HepG2 (cell line): Measurements from ENCODE around the gene P3H4. TPM values are rescaled to one million over a fixed set of nuclear protein-coding genes. Genes with fewer than 3 reads are reported as not detected.

ENCODE experiments used
- ATF7-NPFF ChIP-seq: sonication (generic); formaldehyde crosslinking; IDR thresholded peaks from 2 replicates; pipeline ENCODE4 v1.8.1; 2023; ENCODE audit warnings: mild to moderate bottlenecking, low read depth, missing genetic modification reagents, moderate library complexity
- CSRNP2 ChIP-seq: sonication (generic); formaldehyde crosslinking; conservative IDR thresholded peaks from 2 replicates; pipeline ENCODE4 v1.8.0; 2022; ENCODE audit warnings: low read depth, missing genetic modification reagents
- DRAP1 ChIP-seq: IDR thresholded peaks from 2 replicates; pipeline ENCODE4 v1.6.1; 2016; ENCODE audit warnings: missing genetic modification reagents, missing compliant biosample characterization
- HHEX ChIP-seq: IDR thresholded peaks from 2 replicates; pipeline ENCODE4 v1.6.1; 2016; ENCODE audit warnings: control low read depth
- IRF1 ChIP-seq: sonication (generic); formaldehyde crosslinking; IDR thresholded peaks from 2 replicates; pipeline ENCODE4 v1.4.0; 2020; ENCODE audit warnings: low read depth, mild to moderate bottlenecking, missing genetic modification reagents
- RFX3 ChIP-seq: IDR thresholded peaks from 2 replicates; pipeline ENCODE4 v1.6.1; 2016; ENCODE audit warnings: missing biosample characterization, missing genetic modification reagents
- SKIL ChIP-seq: sonication (generic); formaldehyde crosslinking; IDR thresholded peaks from 2 replicates; pipeline ENCODE4 v1.8.0; 2022; ENCODE audit warnings: missing genetic modification reagents, mild to moderate bottlenecking, moderate library complexity, borderline replicate concordance
- XBP1 ChIP-seq: sonication (generic); formaldehyde crosslinking; IDR thresholded peaks from 2 replicates; pipeline ENCODE4 v1.5.0; 2020; ENCODE audit warnings: missing genetic modification reagents
- ZBTB3 ChIP-seq: sonication (generic); formaldehyde crosslinking; IDR thresholded peaks from 2 replicates; pipeline ENCODE4 v1.4.0; 2020; ENCODE audit warnings: low read depth, mild to moderate bottlenecking, moderate library complexity, missing genetic modification reagents, borderline replicate concordance
- ZNF318 ChIP-seq: sonication (generic); formaldehyde crosslinking; IDR thresholded peaks from 2 replicates; pipeline ENCODE4 v1.4.0; 2020; ENCODE audit warnings: mild to moderate bottlenecking, missing genetic modification reagents
- ZNF567 ChIP-seq: sonication (generic); formaldehyde crosslinking; IDR thresholded peaks from 2 replicates; pipeline ENCODE4 v1.8.1; 2023; ENCODE audit warnings: mild to moderate bottlenecking, missing genetic modification reagents, borderline replicate concordance
- ZNF572 ChIP-seq: sonication (generic); formaldehyde crosslinking; IDR thresholded peaks from 2 replicates; pipeline ENCODE4 v1.5.1; 2020; ENCODE audit warnings: mild to moderate bottlenecking, missing genetic modification reagents
- ZNF724P ChIP-seq: sonication (generic); formaldehyde crosslinking; IDR thresholded peaks from 2 replicates; pipeline ENCODE4 v1.8.0; 2022; ENCODE audit warnings: missing genetic modification reagents, borderline replicate concordance
- polyA plus RNA-seq, 8 experiments: library from polyadenylated mRNA; depleted of rRNA in 3 of 8; stranded (reverse) in 7 of 8; unstranded in 1 of 8; fragments of >200 nt; fragmentation: Illumina TruSeq in 4 of 8; extraction: Trizol in 4 of 8; gene quantifications; 2 replicates each; pipeline versions ENCODE4 v1.2.1 to v1.2.3, GENCODE V29; 2011 to 2016; ENCODE audit warnings: low read depth in 4 of 8, missing spikeins in 1 of 8, mixed read lengths in 1 of 8; ENCODE audit not compliant: insufficient read depth in 1 of 8
- total RNA-seq, 5 experiments: library from RNA; depleted of rRNA; stranded (reverse); fragments of >200 nt; fragmentation: Illumina TruSeq; extraction: Trizol; gene quantifications; 2 replicates each; pipeline ENCODE4 v1.2.3, GENCODE V29; 2016; ENCODE audit warnings: low read depth in 1 of 5

P3H4 gene
- total and polyA plus RNA-seq, 2 of the 13 experiments (the other 11 are each of a cell fraction or from before 2014, with no cell fraction given), result 37.1 to 50.6 TPM

GRCh38 chr17:41801374-41802271, 10.1 kb downstream of the P3H4 start (continued):
- TF ChIP-seq ZNF318 (0 out of 2 replicates have a peak, but pooled peaks have one; percentile 41), DRAP1 (CRISPR knock-in tag) (0 out of 2 replicates have a peak, but pooled peaks have one; percentile 38), ZNF572 (CRISPR knock-in tag) (no peak), XBP1 (no peak), ATF7-NPFF (CRISPR knock-in tag) (0 out of 2 replicates have a peak, but pooled peaks have one; percentile 49), SKIL (no peak), CSRNP2 (CRISPR knock-in tag) (no peak), ZBTB3 (CRISPR knock-in tag) (0 out of 2 replicates have a peak, but pooled peaks have one; percentile 30), IRF1 (CRISPR knock-in tag) (no peak), RFX3 (no peak), ZNF567 (no peak), HHEX (CRISPR knock-in tag) (no peak), ZNF724P (CRISPR knock-in tag) (no peak)
